Ovary (tissue), 9 donors: ENCODE results near the gene TRIOBP. TPM values are rescaled to one million over a fixed set of nuclear protein-coding genes. Genes with fewer than 3 reads are reported as not detected.

Experiments
- DNase-seq, 5 donors: peaks; one replicate each; pipeline ENCODE4 v3.0.0-alpha.2; 2019 to 2020
- H3K27ac ChIP-seq, 2 donors: fragments of 200-600 bp; one replicate each; pipeline versions ENCODE4 v1.5.1 to v1.8.0; 2019 to 2022
- H3K27me3 ChIP-seq: fragments of 200-600 bp; one replicate; pipeline ENCODE4 v1.8.0; 2022
- H3K36me3 ChIP-seq: fragments of 200-600 bp; sonication (generic); one replicate; pipeline ENCODE4 v1.5.1; 2019
- H3K4me1 ChIP-seq: one replicate; pipeline ENCODE4 v1.8.1; 2013; ENCODE audit warnings: mild to moderate bottlenecking, moderate library complexity; ENCODE audit not compliant: insufficient read depth
- H3K4me3 ChIP-seq: fragments of 200-600 bp; sonication (generic); one replicate; pipeline ENCODE4 v1.5.1; 2017
- H3K9me3 ChIP-seq, 2 donors: fragments of 200-600 bp in 1 of 2; sonication (generic) in 1 of 2; one replicate each; pipeline versions ENCODE4 v1.5.1 to v1.8.1; 2013 to 2019; ENCODE audit warnings: mild to moderate bottlenecking in 1 of 2, moderate library complexity in 1 of 2
- EP300 ChIP-seq: sonication (generic); formaldehyde crosslinking; IDR thresholded peaks from one replicate; pipeline ENCODE4 v1.6.1; 2017; ENCODE audit warnings: antibody characterized with exemption
- POLR2A ChIP-seq: fragments of 450-650 bp; IDR thresholded peaks from one replicate; pipeline ENCODE4 v1.6.1; 2017; ENCODE audit warnings: antibody characterized with exemption, mild to moderate bottlenecking, moderate library complexity
- WGBS, 3 donors: extraction: QIAGEN DNeasy Blood & Tissue Kit in 1 of 3; methylation state at CpG; one replicate each; pipeline versions ENCODE4 v1.1.5 to v1.1.7; 2013 to 2017; 5-methylcytosine and 5-hydroxymethylcytosine counted together
- intact Hi-C, 4 donors: fragments of 100-400 bp; cut with DNase I; formaldehyde crosslinking; loops; one replicate each; pipeline versions ENCODE4 v1.11.0 to v1.15.1; 2022 to 2023
- polyA plus RNA-seq, 2 donors: library from polyadenylated mRNA; stranded (reverse); fragments of 200-250 nt in 1 of 2; fragments of 350-450 nt in 1 of 2; fragmentation: Illumina TruSeq in 1 of 2; extraction: RNeasy Lipid Tissue Mini Kit (QIAGEN cat#74804) in 1 of 2; gene quantifications; one replicate each; pipeline ENCODE4 v1.2.3, GENCODE V29; 2013 to 2014
- total RNA-seq, 7 donors: library from RNA; depleted of rRNA in 2 of 7; stranded (reverse); fragments of >200 nt in 2 of 7; fragmentation: NEBNext Ultra II Directional in 3 of 7; extraction: Animal tissue kit (Norgen Biotek cat#: 25700) in 3 of 7; gene quantifications; one replicate each; pipeline versions ENCODE4 v1.1.0 to v1.2.4, GENCODE V29; 2016 to 2023
- TF ChIP-seq, protein P1 (sequence below), 3 donors: fragments of 450-650 bp in 2 of 3; fragments of 200-600 bp in 1 of 3; IDR thresholded peaks; one replicate each; pipeline versions ENCODE4 v1.5.1 to v1.8.0; 2016 to 2022; ENCODE audit warnings: antibody characterized with exemption in 3 of 3, mild to moderate bottlenecking in 1 of 3
- donor health status: DM: no; HTN: no; CAD: no; lungs with moderate emphysema.
- donor health status: DM: no; HTN: no; CAD: no.
- donor health status: Bipolar disorder and iron deficiency.
- donor health status: DM: yes; HTN: yes; CAD: no.
- donor health status: DM: no; HTN: no; CAD: no.
- donor health status: DM: yes; HTN: yes; CAD: no.

Gene TRIOBP
- total and polyA plus RNA-seq, 9 donors, result 19.5 to 175 (median 86.8) TPM

- peak in 2 of 5 donors; percentile 38 to 51 for DNase-seq
- Histone ChIP-seq H3K9me3 (no peaks in the 10 kb centered on the region), H3K27ac (peak overlapping the region; percentile 64 to 70), H3K36me3 (no peaks in the 10 kb centered on the region), H3K4me3 (no peak overlapping the region), H3K4me1 (peaks cover 7% of the 10 kb centered on the region), H3K27me3 (no peaks in the 10 kb centered on the region)
- WGBS, 3 donors, result 68 to 82% (median 68%) methylated on average over 6 of the region's 6 CpGs
- no peak for TF ChIP-seq POLR2A
- TF ChIP-seq, protein P1, sequence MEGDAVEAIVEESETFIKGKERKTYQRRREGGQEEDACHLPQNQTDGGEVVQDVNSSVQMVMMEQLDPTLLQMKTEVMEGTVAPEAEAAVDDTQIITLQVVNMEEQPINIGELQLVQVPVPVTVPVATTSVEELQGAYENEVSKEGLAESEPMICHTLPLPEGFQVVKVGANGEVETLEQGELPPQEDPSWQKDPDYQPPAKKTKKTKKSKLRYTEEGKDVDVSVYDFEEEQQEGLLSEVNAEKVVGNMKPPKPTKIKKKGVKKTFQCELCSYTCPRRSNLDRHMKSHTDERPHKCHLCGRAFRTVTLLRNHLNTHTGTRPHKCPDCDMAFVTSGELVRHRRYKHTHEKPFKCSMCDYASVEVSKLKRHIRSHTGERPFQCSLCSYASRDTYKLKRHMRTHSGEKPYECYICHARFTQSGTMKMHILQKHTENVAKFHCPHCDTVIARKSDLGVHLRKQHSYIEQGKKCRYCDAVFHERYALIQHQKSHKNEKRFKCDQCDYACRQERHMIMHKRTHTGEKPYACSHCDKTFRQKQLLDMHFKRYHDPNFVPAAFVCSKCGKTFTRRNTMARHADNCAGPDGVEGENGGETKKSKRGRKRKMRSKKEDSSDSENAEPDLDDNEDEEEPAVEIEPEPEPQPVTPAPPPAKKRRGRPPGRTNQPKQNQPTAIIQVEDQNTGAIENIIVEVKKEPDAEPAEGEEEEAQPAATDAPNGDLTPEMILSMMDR (IDR thresholded peaks at IDR 0.05), result no peak
- TF ChIP-seq EP300, result no peak
- intact Hi-C loops, result no loop called here
These were observed 37.5 kb downstream of the TRIOBP start for GRCh38 chr22:37734402-37734700.

DNA sequence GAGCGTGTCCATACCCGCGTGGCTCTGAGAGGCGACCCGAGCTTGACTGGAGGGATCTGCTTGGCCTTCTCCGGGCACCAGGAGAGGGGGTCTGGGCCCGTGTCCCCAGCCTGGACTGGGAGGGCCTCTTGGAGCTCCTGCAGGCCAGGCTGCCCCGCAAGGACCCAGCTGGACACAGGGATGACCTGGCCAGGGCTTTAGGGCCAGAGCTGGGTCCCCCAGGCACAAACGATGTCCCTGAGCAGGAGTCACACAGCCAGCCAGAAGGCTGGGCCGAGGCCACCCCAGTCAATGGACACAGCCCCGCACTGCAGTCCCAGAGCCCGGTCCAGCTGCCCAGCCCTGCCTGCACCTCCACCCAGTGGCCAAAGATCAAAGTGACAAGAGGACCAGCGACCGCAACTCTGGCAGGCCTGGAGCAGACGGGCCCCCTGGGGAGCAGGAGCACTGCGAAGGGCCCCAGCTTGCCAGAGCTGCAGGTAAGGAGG, 38.2 kb downstream of the TRIOBP start:
- Histone ChIP-seq H3K27me3 (no peaks in the 10 kb centered on the region), H3K36me3 (no peaks in the 10 kb centered on the region), H3K9me3 (no peaks in the 10 kb centered on the region), H3K4me3 (no peak overlapping the region), H3K27ac (peak overlapping the region; percentile 64 to 70), H3K4me1 (peaks cover 12% of the 10 kb centered on the region)
- whole genome bisulfite sequencing, 3 donors, result 81 to 83% (median 81%) methylated on average over 10 to 16 of the region's 16 CpGs
- DNase-seq, result peak in 4 of 5 donors; percentile 42 to 57 (median 44)
- intact Hi-C loops, result no loop called here
- TF ChIP-seq EP300 (no peak), POLR2A (no peak)
- TF ChIP-seq, protein P1 (IDR thresholded peaks at IDR 0.05), result no peak

DNA sequence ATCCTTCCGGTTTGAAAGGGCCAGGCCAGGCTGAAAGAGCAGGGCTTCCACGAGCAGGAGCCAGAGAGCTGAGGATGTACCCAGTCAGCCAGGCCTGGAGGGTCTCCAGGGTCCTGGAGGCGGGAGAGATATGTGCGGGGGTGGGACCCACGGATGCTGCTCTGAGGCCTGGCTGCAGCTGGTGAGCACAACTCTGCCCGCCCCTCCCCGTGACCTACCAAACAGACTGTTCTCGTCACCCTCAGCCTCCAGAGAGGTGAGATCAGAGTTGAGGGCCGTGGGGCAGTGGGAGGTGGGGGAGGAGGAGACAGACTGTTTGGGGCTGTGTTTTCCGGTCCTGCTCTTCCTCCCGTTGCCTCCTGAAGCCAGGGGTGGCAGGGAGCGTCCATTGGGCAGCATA, 42.2 kb downstream of the TRIOBP start:
- Histone ChIP-seq H3K36me3 (no peaks in the 10 kb centered on the region), H3K9me3 (no peaks in the 10 kb centered on the region), H3K4me3 (no peak overlapping the region), H3K27me3 (no peaks in the 10 kb centered on the region), H3K27ac (peak overlapping the region; percentile 16 to 87), H3K4me1 (peaks cover 17% of the 10 kb centered on the region)
- 2 to 15% (median 6%) methylated on average over 12 of the region's 12 CpGs for whole genome bisulfite sequencing, 3 donors
- TF ChIP-seq EP300 (peak; percentile 22), POLR2A (peak; percentile 20)
- TF ChIP-seq, protein P1 (IDR thresholded peaks at IDR 0.05), result peak in 2 of 3 donors; percentile 28 to 31
- DNase-seq, result peak; percentile 92 to 97 (median 95)
- intact Hi-C loops, result no loop called here

- Histone ChIP-seq H3K4me3 (no peak overlapping the region), H3K27ac (peak overlapping the region; percentile 16 to 87), H3K36me3 (no peaks in the 10 kb centered on the region), H3K9me3 (no peaks in the 10 kb centered on the region), H3K27me3 (no peaks in the 10 kb centered on the region), H3K4me1 (peaks cover 17% of the 10 kb centered on the region)
- peak in 3 of 5 donors; percentile 47 to 69 (median 50) for DNase-seq
- WGBS, 3 donors, result 76 to 83% (median 80%) methylated on average over 17 of the region's 17 CpGs
- intact Hi-C loops, result no loop called here
- TF ChIP-seq POLR2A, result no peak
- TF ChIP-seq, protein P1 (IDR thresholded peaks at IDR 0.05), result no peak
- TF ChIP-seq EP300, result no peak
These were observed 42.8 kb downstream of the TRIOBP start for GRCh38 chr22:37739611-37740049.
